Measurements from ENCODE around the gene ACSS2.

Gene ACSS2

GRCh38 chr20:34861386-34862084, 14.9 kb upstream of the ACSS2 start:
- Mint-ChIP-seq H3K27ac (no peak overlapping the region), H3K4me3 (no peak overlapping the region), H3K27me3 (ENCODE audit: low read depth, poor library complexity) (peaks cover 6% of the 10 kb centered on the region), H3K9me3 (no peaks in the 10 kb centered on the region), H3K4me1 (peaks cover 21% of the 10 kb centered on the region), H3K36me3 (ENCODE audit: low read depth) (peaks cover 14% of the 10 kb centered on the region)
- no peak for TF ChIP-seq CTCF (IDR thresholded peaks at IDR 0.05)
- DNase-seq = no peak

GRCh38 chr20:34862724-34863123, 13.7 kb upstream of the ACSS2 start:
- Mint-ChIP-seq H3K9me3 (no peaks in the 10 kb centered on the region), H3K27me3 (ENCODE audit: low read depth, poor library complexity) (peaks cover 3% of the 10 kb centered on the region), H3K36me3 (ENCODE audit: low read depth) (peaks cover 14% of the 10 kb centered on the region), H3K4me1 (peaks cover 21% of the 10 kb centered on the region), H3K4me3 (no peak overlapping the region), H3K27ac (no peak overlapping the region)
- no peak for DNase-seq
- TF ChIP-seq CTCF (IDR thresholded peaks at IDR 0.05) = no peak

GRCh38 chr20:34863421-34863965, 12.9 kb upstream of the ACSS2 start:
- H3K27ac Mint-ChIP-seq = peak overlapping the region; percentile 3
- H3K4me3 Mint-ChIP-seq = no peak overlapping the region
- TF ChIP-seq CTCF (IDR thresholded peaks at IDR 0.05) = no peak
- no peaks in the 10 kb centered on the region for H3K9me3 Mint-ChIP-seq
- no peak for DNase-seq
- peaks cover 21% of the 10 kb centered on the region for H3K4me1 Mint-ChIP-seq
- H3K27me3 Mint-ChIP-seq (ENCODE audit: low read depth, poor library complexity) = peaks cover 3% of the 10 kb centered on the region
- H3K36me3 Mint-ChIP-seq (ENCODE audit: low read depth) = peaks cover 9% of the 10 kb centered on the region

DNA sequence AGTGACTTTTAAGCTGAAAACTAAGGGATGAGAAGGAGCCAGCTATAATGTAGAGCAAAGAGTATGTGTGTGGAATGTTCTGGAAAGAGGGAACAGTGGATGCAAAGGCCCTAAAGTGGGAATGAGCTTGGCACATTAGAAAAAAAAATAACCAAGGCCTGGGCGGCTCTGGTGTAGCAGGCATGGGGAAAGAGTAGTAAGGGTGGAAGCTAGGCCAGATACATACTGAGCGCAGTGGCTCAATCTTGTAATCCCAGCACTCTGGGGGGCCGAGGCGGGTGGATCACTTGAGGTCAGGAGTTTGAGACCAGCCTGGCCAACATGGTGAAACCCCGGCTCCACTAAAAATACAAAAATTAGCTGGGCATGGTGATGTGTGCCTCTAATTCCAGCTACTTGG, 12.2 kb upstream of the ACSS2 start:
- H3K27me3 Mint-ChIP-seq (ENCODE audit: low read depth, poor library complexity) = peaks cover 3% of the 10 kb centered on the region
- H3K36me3 Mint-ChIP-seq (ENCODE audit: low read depth) = peaks cover 9% of the 10 kb centered on the region
- DNase-seq = no peak
- H3K4me3 Mint-ChIP-seq = no peak overlapping the region
- H3K27ac Mint-ChIP-seq = peak overlapping the region; percentile 3
- TF ChIP-seq CTCF (IDR thresholded peaks at IDR 0.05) = no peak
- no peaks in the 10 kb centered on the region for H3K9me3 Mint-ChIP-seq
- H3K4me1 Mint-ChIP-seq = peaks cover 21% of the 10 kb centered on the region

GRCh38 chr20:34871320-34871926, 5.0 kb upstream of the ACSS2 start:
- TF ChIP-seq CTCF (IDR thresholded peaks at IDR 0.05) = no peak
- Mint-ChIP-seq H3K36me3 (ENCODE audit: low read depth) (no peaks in the 10 kb centered on the region), H3K27ac (no peak overlapping the region), H3K4me3 (peak overlapping the region; percentile 91), H3K27me3 (ENCODE audit: low read depth, poor library complexity) (peaks cover 24% of the 10 kb centered on the region), H3K4me1 (peaks cover 49% of the 10 kb centered on the region), H3K9me3 (no peaks in the 10 kb centered on the region)
- no peak for DNase-seq
